Erythroblast (primary cell): Measurements from ENCODE around the gene SDSL.

Source experiments
- GATA1 ChIP-seq: IDR thresholded peaks from 2 replicates; pipeline ENCODE4 v1.6.1; 2011; ENCODE audit warnings: low read depth, mild to moderate bottlenecking, control low read depth, low read length, moderate library complexity
- POLR2A ChIP-seq: IDR thresholded peaks from 2 replicates; pipeline ENCODE4 v1.6.1; 2011; ENCODE audit warnings: mild to moderate bottlenecking, low read length

GRCh38 chr12:113465808-113466453 is 43.8 kb downstream of the SDSL start:
- TF ChIP-seq POLR2A (no peak), GATA1 (no peak)
